ENCODE data around the gene STAT4.

- TF ChIP-seq POLR2A (IDR thresholded peaks at IDR 0.05) (no peak), CTCF (IDR thresholded peaks at IDR 0.05) (no peak)
These were observed 38.3 kb downstream of the STAT4 start for GRCh38 chr2:191112448-191112901.

All from heart left ventricle (tissue), 13 donors.